Measurements from ENCODE around the gene IL12A. TPM values are rescaled to one million over a fixed set of nuclear protein-coding genes. Genes with fewer than 3 reads are reported as not detected.

IL12A gene
- total RNA-seq, 2 donors from 2014 or later = not detected

Other genes with a start within 250 kb of the IL12A start
- not detected for gene SCHIP1, start 149.0 kb upstream of the IL12A start, total RNA-seq
- under 1 TPM in 1 of 2 donors, not detected in 1; 0.11 TPM for gene C3orf80, start 236.6 kb downstream of the IL12A start, total RNA-seq